HepG2 (cell line): Measurements from ENCODE around the gene NEAT1. TPM values are rescaled to one million over a fixed set of nuclear protein-coding genes. Genes with fewer than 3 reads are reported as not detected.

ENCODE experiments used
- AHR ChIP-seq: IDR thresholded peaks from 2 replicates; pipeline ENCODE4 v1.6.1; 2018; ENCODE audit warnings: missing genetic modification reagents, missing compliant biosample characterization
- ATM ChIP-seq: fragments of 450-650 bp; IDR thresholded peaks from 2 replicates; pipeline ENCODE4 v1.7.1; 2017; ENCODE audit warnings: mild to moderate bottlenecking, borderline replicate concordance
- ATRX ChIP-seq: sonication (generic); formaldehyde crosslinking; IDR thresholded peaks from 2 replicates; pipeline ENCODE4 v1.4.0; 2020; ENCODE audit warnings: missing genetic modification reagents, borderline replicate concordance
- BCL6 ChIP-seq: IDR thresholded peaks from 2 replicates; pipeline ENCODE4 v1.6.1; 2016; ENCODE audit warnings: missing genetic modification reagents, missing compliant biosample characterization
- DPF2 ChIP-seq: sonication (generic); formaldehyde crosslinking; IDR thresholded peaks from 2 replicates; pipeline ENCODE4 v1.4.0; 2020; ENCODE audit warnings: mild to moderate bottlenecking, low read depth, missing genetic modification reagents, borderline replicate concordance
- FOXC1 ChIP-seq: sonication (generic); formaldehyde crosslinking; IDR thresholded peaks from 2 replicates; pipeline ENCODE4 v1.8.0; 2022; ENCODE audit warnings: mild to moderate bottlenecking, missing genetic modification reagents, borderline replicate concordance
- HOXA3 ChIP-seq: sonication (generic); formaldehyde crosslinking; IDR thresholded peaks from 2 replicates; pipeline ENCODE4 v1.5.0; 2020; ENCODE audit warnings: missing genetic modification reagents
- MBNL3 ChIP-seq: fragments of 250-450 bp; sonication (Bioruptor Pico); conservative IDR thresholded peaks from 2 replicates; pipeline ENCODE4 v1.8.0; 2022; ENCODE audit warnings: mild to moderate bottlenecking, inconsistent platforms
- NCOA2 ChIP-seq: sonication (generic); formaldehyde crosslinking; IDR thresholded peaks from 2 replicates; pipeline ENCODE4 v1.8.0; 2022; ENCODE audit warnings: inconsistent platforms
- PLRG1 ChIP-seq: fragments of 450-650 bp; conservative IDR thresholded peaks from 2 replicates; pipeline ENCODE4 v1.6.1; 2016
- TBP ChIP-seq: sonication (generic); formaldehyde crosslinking; IDR thresholded peaks from 2 replicates; pipeline ENCODE4 v1.5.0; 2020; ENCODE audit warnings: missing genetic modification reagents
- TCF12 ChIP-seq, 2 experiments: fragments of 450-650 bp in 1 of 2; sonication (generic) in 1 of 2; formaldehyde crosslinking in 1 of 2; IDR thresholded peaks; 2 replicates each; pipeline versions ENCODE4 v1.6.1 to v1.8.0; 2017 to 2022; ENCODE audit warnings: antibody characterized with exemption in 1 of 2, mild to moderate bottlenecking in 1 of 2, missing genetic modification reagents in 1 of 2, moderate library complexity in 1 of 2
- TSC22D2 ChIP-seq: sonication (generic); formaldehyde crosslinking; IDR thresholded peaks from 2 replicates; pipeline ENCODE4 v1.5.1; 2020; ENCODE audit warnings: missing genetic modification reagents, mild to moderate bottlenecking, borderline replicate concordance
- ZFP1 ChIP-seq: IDR thresholded peaks from 2 replicates; pipeline ENCODE4 v1.6.1; 2016
- ZNF143 ChIP-seq: sonication (generic); formaldehyde crosslinking; IDR thresholded peaks from 2 replicates; pipeline ENCODE4 v1.4.0; 2020; ENCODE audit warnings: missing genetic modification reagents
- ZNF282 ChIP-seq: fragments of 450-650 bp; IDR thresholded peaks from 2 replicates; pipeline ENCODE4 v1.6.1; 2018; ENCODE audit not compliant: partially characterized antibody
- ZNF317 ChIP-seq: sonication (generic); formaldehyde crosslinking; IDR thresholded peaks from 2 replicates; pipeline ENCODE4 v1.5.0; 2020; ENCODE audit warnings: mild to moderate bottlenecking, missing genetic modification reagents
- ZNF460 ChIP-seq: sonication (generic); formaldehyde crosslinking; IDR thresholded peaks from 2 replicates; pipeline ENCODE4 v1.5.1; 2020; ENCODE audit warnings: missing genetic modification reagents, mild to moderate bottlenecking, borderline replicate concordance
- ZNF615 ChIP-seq: sonication (generic); formaldehyde crosslinking; IDR thresholded peaks from 2 replicates; pipeline ENCODE4 v1.5.0; 2020; ENCODE audit warnings: mild to moderate bottlenecking, missing genetic modification reagents, borderline replicate concordance
- polyA plus RNA-seq, 8 experiments: library from polyadenylated mRNA; depleted of rRNA in 3 of 8; stranded (reverse) in 7 of 8; unstranded in 1 of 8; fragments of >200 nt; fragmentation: Illumina TruSeq in 4 of 8; extraction: Trizol in 4 of 8; gene quantifications; 2 replicates each; pipeline versions ENCODE4 v1.2.1 to v1.2.3, GENCODE V29; 2011 to 2016; ENCODE audit warnings: low read depth in 4 of 8, missing spikeins in 1 of 8, mixed read lengths in 1 of 8; ENCODE audit not compliant: insufficient read depth in 1 of 8
- total RNA-seq, 5 experiments: library from RNA; depleted of rRNA; stranded (reverse); fragments of >200 nt; fragmentation: Illumina TruSeq; extraction: Trizol; gene quantifications; 2 replicates each; pipeline ENCODE4 v1.2.3, GENCODE V29; 2016; ENCODE audit warnings: low read depth in 1 of 5
- TF ChIP-seq, protein P1 (sequence below): sonication (generic); formaldehyde crosslinking; IDR thresholded peaks from 2 replicates; pipeline ENCODE4 v1.4.0; 2020; ENCODE audit warnings: mild to moderate bottlenecking, missing genetic modification reagents, borderline replicate concordance
- TF ChIP-seq, protein P2 (sequence below), 2 experiments: fragments of 450-650 bp in 1 of 2; sonication (generic) in 1 of 2; formaldehyde crosslinking; IDR thresholded peaks; 2 replicates each; pipeline versions ENCODE4 v1.5.0 to v1.8.0; 2020 to 2022; ENCODE audit warnings: mild to moderate bottlenecking in 1 of 2, missing genetic modification reagents in 1 of 2
- TF ChIP-seq, protein P3 (sequence below): sonication (generic); formaldehyde crosslinking; IDR thresholded peaks from 2 replicates; pipeline ENCODE4 v1.8.0; 2022; ENCODE audit warnings: mild to moderate bottlenecking, missing genetic modification reagents
- TF ChIP-seq, protein P4 (sequence below): sonication (generic); formaldehyde crosslinking; IDR thresholded peaks from 2 replicates; pipeline ENCODE4 v1.4.0; 2020; ENCODE audit warnings: missing genetic modification reagents, mild to moderate bottlenecking, borderline replicate concordance

NEAT1 gene
- total and polyA plus RNA-seq, 2 of the 13 experiments (the other 11 are each of a cell fraction or from before 2014, with no cell fraction given) = 20.5 to 41.2 TPM

DNA sequence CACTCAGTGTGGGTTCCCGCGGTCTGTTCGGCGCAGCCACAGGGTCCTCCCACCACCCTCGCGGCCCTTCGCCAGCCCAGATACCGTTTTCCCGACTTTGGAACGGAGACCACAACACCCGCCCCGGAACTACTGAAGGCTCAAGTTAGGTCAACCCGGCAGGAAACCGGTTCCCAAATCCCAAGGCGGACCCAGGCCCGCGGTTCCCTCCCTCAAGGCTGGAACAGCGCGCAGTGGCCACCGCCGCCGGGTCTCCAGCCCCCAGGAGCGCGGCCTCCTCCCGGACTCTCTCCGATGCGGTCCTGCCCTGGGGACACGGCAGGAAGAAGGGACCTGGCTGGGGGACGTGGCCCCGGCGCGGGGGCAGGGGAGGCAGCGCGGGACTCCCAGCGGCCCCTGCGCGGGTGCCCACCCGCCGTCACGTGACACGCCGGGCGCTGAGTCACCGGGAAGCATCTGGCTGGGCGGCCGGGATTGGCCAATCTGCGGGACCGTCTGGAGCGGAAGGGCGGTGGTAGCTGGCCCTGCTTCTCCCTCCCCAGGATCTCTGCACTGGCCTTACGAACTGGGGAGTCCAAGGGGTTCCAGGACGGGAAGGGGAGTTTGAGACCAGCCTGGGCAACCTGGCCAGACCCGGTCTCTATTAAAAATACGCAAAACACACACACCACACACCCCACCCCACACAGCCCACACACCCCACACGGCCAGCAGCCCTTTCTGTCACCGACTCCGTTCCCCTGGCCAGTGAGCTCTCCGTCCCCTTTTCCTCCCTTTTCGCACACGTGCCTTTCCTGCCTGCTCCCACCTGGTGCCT is 54.8 kb downstream of the NEAT1 start (continued):
- TF ChIP-seq, protein P1, sequence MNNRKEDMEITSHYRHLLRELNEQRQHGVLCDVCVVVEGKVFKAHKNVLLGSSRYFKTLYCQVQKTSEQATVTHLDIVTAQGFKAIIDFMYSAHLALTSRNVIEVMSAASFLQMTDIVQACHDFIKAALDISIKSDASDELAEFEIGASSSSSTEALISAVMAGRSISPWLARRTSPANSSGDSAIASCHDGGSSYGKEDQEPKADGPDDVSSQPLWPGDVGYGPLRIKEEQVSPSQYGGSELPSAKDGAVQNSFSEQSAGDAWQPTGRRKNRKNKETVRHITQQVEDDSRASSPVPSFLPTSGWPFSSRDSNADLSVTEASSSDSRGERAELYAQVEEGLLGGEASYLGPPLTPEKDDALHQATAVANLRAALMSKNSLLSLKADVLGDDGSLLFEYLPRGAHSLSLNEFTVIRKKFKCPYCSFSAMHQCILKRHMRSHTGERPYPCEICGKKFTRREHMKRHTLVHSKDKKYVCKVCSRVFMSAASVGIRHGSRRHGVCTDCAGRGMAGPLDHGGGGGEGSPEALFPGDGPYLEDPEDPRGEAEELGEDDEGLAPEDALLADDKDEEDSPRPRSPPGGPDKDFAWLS (CRISPR knock-in tag) = no peak
- no peak for TF ChIP-seq DPF2
- 0 out of 2 replicates have a peak, but pooled peaks have one; percentile 37 for TF ChIP-seq ZNF460 (CRISPR knock-in tag)
- no peak for TF ChIP-seq ZNF615
- TF ChIP-seq, protein P2, sequence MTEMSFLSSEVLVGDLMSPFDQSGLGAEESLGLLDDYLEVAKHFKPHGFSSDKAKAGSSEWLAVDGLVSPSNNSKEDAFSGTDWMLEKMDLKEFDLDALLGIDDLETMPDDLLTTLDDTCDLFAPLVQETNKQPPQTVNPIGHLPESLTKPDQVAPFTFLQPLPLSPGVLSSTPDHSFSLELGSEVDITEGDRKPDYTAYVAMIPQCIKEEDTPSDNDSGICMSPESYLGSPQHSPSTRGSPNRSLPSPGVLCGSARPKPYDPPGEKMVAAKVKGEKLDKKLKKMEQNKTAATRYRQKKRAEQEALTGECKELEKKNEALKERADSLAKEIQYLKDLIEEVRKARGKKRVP (CRISPR knock-in tag; IDR thresholded peaks at IDR 0.05) = peak in 1 of 2 experiments; percentile 70; a peak in 2 of 4 replicates
- TF ChIP-seq BCL6 (CRISPR knock-in tag) = peak; percentile 49; the same call in 1 of the 2 replicates
- TF ChIP-seq, protein P3, sequence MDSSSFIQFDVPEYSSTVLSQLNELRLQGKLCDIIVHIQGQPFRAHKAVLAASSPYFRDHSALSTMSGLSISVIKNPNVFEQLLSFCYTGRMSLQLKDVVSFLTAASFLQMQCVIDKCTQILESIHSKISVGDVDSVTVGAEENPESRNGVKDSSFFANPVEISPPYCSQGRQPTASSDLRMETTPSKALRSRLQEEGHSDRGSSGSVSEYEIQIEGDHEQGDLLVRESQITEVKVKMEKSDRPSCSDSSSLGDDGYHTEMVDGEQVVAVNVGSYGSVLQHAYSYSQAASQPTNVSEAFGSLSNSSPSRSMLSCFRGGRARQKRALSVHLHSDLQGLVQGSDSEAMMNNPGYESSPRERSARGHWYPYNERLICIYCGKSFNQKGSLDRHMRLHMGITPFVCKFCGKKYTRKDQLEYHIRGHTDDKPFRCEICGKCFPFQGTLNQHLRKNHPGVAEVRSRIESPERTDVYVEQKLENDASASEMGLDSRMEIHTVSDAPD (CRISPR knock-in tag) = peak; percentile 92
- TF ChIP-seq ZNF282 = no peak
- 0 out of 2 replicates have a peak, but pooled peaks have one; percentile 37 for TF ChIP-seq ZNF317 (CRISPR knock-in tag)
- TF ChIP-seq HOXA3 (CRISPR knock-in tag) = peak; percentile 78; the same call in 1 of the 2 replicates
- no peak for TF ChIP-seq MBNL3 (CRISPR knock-in tag)
- TF ChIP-seq ATM = no peak
- no peak for TF ChIP-seq TBP (CRISPR knock-in tag)
- TF ChIP-seq, protein P4, sequence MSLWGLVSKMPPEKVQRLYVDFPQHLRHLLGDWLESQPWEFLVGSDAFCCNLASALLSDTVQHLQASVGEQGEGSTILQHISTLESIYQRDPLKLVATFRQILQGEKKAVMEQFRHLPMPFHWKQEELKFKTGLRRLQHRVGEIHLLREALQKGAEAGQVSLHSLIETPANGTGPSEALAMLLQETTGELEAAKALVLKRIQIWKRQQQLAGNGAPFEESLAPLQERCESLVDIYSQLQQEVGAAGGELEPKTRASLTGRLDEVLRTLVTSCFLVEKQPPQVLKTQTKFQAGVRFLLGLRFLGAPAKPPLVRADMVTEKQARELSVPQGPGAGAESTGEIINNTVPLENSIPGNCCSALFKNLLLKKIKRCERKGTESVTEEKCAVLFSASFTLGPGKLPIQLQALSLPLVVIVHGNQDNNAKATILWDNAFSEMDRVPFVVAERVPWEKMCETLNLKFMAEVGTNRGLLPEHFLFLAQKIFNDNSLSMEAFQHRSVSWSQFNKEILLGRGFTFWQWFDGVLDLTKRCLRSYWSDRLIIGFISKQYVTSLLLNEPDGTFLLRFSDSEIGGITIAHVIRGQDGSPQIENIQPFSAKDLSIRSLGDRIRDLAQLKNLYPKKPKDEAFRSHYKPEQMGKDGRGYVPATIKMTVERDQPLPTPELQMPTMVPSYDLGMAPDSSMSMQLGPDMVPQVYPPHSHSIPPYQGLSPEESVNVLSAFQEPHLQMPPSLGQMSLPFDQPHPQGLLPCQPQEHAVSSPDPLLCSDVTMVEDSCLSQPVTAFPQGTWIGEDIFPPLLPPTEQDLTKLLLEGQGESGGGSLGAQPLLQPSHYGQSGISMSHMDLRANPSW (CRISPR knock-in tag) = 0 out of 2 replicates have a peak, but pooled peaks have one; percentile 16
- TF ChIP-seq NCOA2 = no peak; the same call in 1 of the 2 replicates
- no peak for TF ChIP-seq PLRG1
- TF ChIP-seq AHR = no peak
- no peak for TF ChIP-seq TCF12 (IDR thresholded peaks at IDR 0.05)
- TF ChIP-seq TCF12 (CRISPR knock-in tag; IDR thresholded peaks at IDR 0.05) = no peak; the same call in 1 of the 2 replicates
- TF ChIP-seq ATRX (CRISPR knock-in tag) = no peak
- TF ChIP-seq TSC22D2 (CRISPR knock-in tag) = peak; percentile 64; the same call in 1 of the 2 replicates
- TF ChIP-seq ZNF143 (CRISPR knock-in tag) = peak; percentile 93
- no peak for TF ChIP-seq ZFP1 (CRISPR knock-in tag)
- TF ChIP-seq FOXC1 = peak; percentile 67; the same call in 1 of the 2 replicates
